Measurements from ENCODE around the gene SLITRK1. TPM values are rescaled to one million over a fixed set of nuclear protein-coding genes. Genes with fewer than 3 reads are reported as not detected.

The SLITRK1 gene
- total RNA-seq, 1 experiment from 2014 or later = 0.20 TPM

GRCh38 chr13:83829810-83830209 is 52.5 kb downstream of the SLITRK1 start:
- no peak for TF ChIP-seq CTCF (conservative IDR thresholded peaks at IDR 0.05)
- Histone ChIP-seq H3K27ac (ENCODE audit: insufficient read length, low read depth, low read length) (no peak overlapping the region), H2BK120ac (ENCODE audit: low read depth, low read length, poor library complexity, severe bottlenecking) (no peak overlapping the region), H3K9me3 (ENCODE audit: control insufficient read depth, low read depth, low read length) (no peaks in the 10 kb centered on the region), H2BK5ac (ENCODE audit: insufficient read length, low read length) (no peak overlapping the region), H4K8ac (replicated peaks; ENCODE audit: insufficient read length, low read depth, low read length) (no peak overlapping the region), H3T11ph (ENCODE audit: low read length) (no peak overlapping the region), H4K91ac (ENCODE audit: insufficient read length, low read depth, low read length) (no peak overlapping the region), H3K18ac (ENCODE audit: insufficient read length, low read depth, low read length) (no peak overlapping the region), H2AK5ac (ENCODE audit: insufficient read length, low read length) (no peak overlapping the region), H2BK20ac (ENCODE audit: low read depth, low read length, poor library complexity, severe bottlenecking) (no peak overlapping the region), H3K14ac (ENCODE audit: insufficient read depth, low read length) (no peak overlapping the region), H3K9ac (ENCODE audit: extremely low read depth, insufficient read length, low read length) (no peak overlapping the region), H3K79me1 (ENCODE audit: insufficient read depth, low read depth, low read length, poor library complexity, severe bottlenecking) (no peaks in the 10 kb centered on the region), H2BK15ac (ENCODE audit: low read depth, low read length) (no peak overlapping the region), H3K79me2 (ENCODE audit: insufficient read depth, low read length) (no peaks in the 10 kb centered on the region), H3K4me1 (ENCODE audit: insufficient read depth, low read length) (peaks cover 4% of the 10 kb centered on the region), H3K23ac (ENCODE audit: insufficient read length, low read depth, low read length) (no peak overlapping the region), H3K27me3 (ENCODE audit: insufficient read depth, low read length) (no peaks in the 10 kb centered on the region), H4K20me1 (ENCODE audit: control insufficient read depth, insufficient read depth, insufficient read length) (no peaks in the 10 kb centered on the region), H2AFZ (ENCODE audit: low read length) (no peak overlapping the region), H4K5ac (ENCODE audit: insufficient read length, low read depth, low read length) (no peak overlapping the region), H3K56ac (ENCODE audit: insufficient read length, low read depth, low read length) (no peak overlapping the region), H3K4me2 (ENCODE audit: insufficient read depth, insufficient read length, low read length) (no peak overlapping the region), H3K4ac (ENCODE audit: low read depth, low read length) (no peak overlapping the region), H3K23me2 (ENCODE audit: insufficient read length, low read depth, low read length, poor library complexity, severe bottlenecking) (no peaks in the 10 kb centered on the region), H2BK12ac (ENCODE audit: insufficient read length, low read depth, low read length) (no peak overlapping the region)
- peaks cover 24 to 36% of the 10 kb centered on the region in 2 experiments for H3K4me1 Mint-ChIP-seq
- DNase-seq = no peak
- no peaks in the 10 kb centered on the region for H3K27me3 Mint-ChIP-seq (ENCODE audit: low read depth)
- no peaks in the 10 kb centered on the region; a peak in 1 of 5 replicates for H3K9me3 Mint-ChIP-seq
- no peak overlapping the region for H3K27ac Mint-ChIP-seq
- no CpG with 5 or more reads among the region's 2 CpGs for WGBS (ENCODE audit: extremely low coverage, insufficient read length, low lambda C conversion rate)
- H3K36me3 Mint-ChIP-seq (ENCODE audit: insufficient read depth in 1 of 3, low read depth in 3 of 3) = no peaks in the 10 kb centered on the region
- H3K4me3 Mint-ChIP-seq = no peak overlapping the region
